ENCODE measurements around the gene IMPACT. TPM values are rescaled to one million over a fixed set of nuclear protein-coding genes. Genes with fewer than 3 reads are reported as not detected.

Gene IMPACT
- polyA plus RNA-seq, 2 of the 4 experiments (the other 2 are of a cell fraction), result 10.9 to 27.1 TPM

GRCh38 chr18:24447961-24448360, 21.5 kb downstream of the IMPACT start:
- POLR2A ChIA-PET, result no interaction called here
- DNase-seq (ENCODE audit: low read depth in 1 of 2, low spot score in 1 of 2), result no peak
- 94% methylated on average over 1 of the region's 1 CpG for WGBS (ENCODE audit: missing lambda C conversion rate)

DNA sequence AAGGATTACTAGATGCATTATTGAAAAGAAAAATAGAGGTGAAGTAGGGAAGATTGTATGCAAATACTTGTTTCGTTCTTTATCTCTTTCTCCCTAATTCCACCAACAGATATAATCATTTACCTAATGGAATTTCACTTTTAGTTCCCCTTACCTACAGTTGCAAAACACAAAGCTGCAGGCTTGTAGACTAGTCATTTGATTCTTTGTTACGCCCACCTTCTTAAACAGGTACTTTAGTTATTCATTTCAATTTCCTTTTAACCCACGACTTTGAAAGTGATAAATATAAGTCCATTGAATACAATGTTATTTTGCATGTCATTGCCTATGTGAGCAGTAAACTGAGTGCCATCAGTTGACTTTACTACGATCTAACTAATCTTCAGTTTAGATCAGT, 30.1 kb downstream of the IMPACT start:
- ChIA-PET CTCF (no interaction called here), POLR2A (no interaction called here)
- DNase-seq (ENCODE audit: low read depth in 1 of 2, low spot score in 1 of 2), result no peak
- Histone ChIP-seq H3K27ac (no peak overlapping the region), H3K4me2 (no peak overlapping the region), H3K9me3 (no peaks in the 10 kb centered on the region), H3K4me1 (no peaks in the 10 kb centered on the region), H3K4me3 (no peak overlapping the region)
- no peak for ATAC-seq
- 89% methylated on average over 4 of the region's 4 CpGs for WGBS (ENCODE audit: missing lambda C conversion rate)
- TF ChIP-seq RFX5 (IDR thresholded peaks at IDR 0.05), result no peak
- TF ChIP-seq RAD21 (conservative IDR thresholded peaks at IDR 0.05 in 1 of 2, IDR thresholded peaks at IDR 0.05 in 1 of 2), result no peak
- TF ChIP-seq GATA3 (IDR thresholded peaks at IDR 0.05; ENCODE audit: borderline replicate concordance), result no peak
- TF ChIP-seq USF2 (IDR thresholded peaks at IDR 0.05), result no peak
- no peak for TF ChIP-seq CBX8 (IDR thresholded peaks at IDR 0.05)
- no peak for TF ChIP-seq POLR2AphosphoS2 (conservative IDR thresholded peaks at IDR 0.05; ENCODE audit: low read length)
- no peak for TF ChIP-seq ZFP36 (IDR thresholded peaks at IDR 0.05; ENCODE audit: borderline replicate concordance, partially characterized antibody)
- no peak for TF ChIP-seq EHMT2 (IDR thresholded peaks at IDR 0.05; ENCODE audit: low read depth)
- no peak for TF ChIP-seq KDM5A (IDR thresholded peaks at IDR 0.05)
- no peak for TF ChIP-seq HOXB13 (CRISPR knock-in tag; IDR thresholded peaks at IDR 0.05; ENCODE audit: low read depth)
- no peak for TF ChIP-seq TFCP2L1 (CRISPR knock-in tag; IDR thresholded peaks at IDR 0.05)
- no peak for TF ChIP-seq NFE2L2 (conservative IDR thresholded peaks at IDR 0.05; ENCODE audit: low read length)
- TF ChIP-seq MAFK (IDR thresholded peaks at IDR 0.05; ENCODE audit: partially characterized antibody), result no peak
- no peak for TF ChIP-seq HOXB5 (CRISPR knock-in tag; IDR thresholded peaks at IDR 0.05)
- no peak for TF ChIP-seq JUN (IDR thresholded peaks at IDR 0.05)
- no peak for TF ChIP-seq SMC3 (IDR thresholded peaks at IDR 0.05)
- FAIRE-seq, result no peak

More at GRCh38 chr18:24447961-24448360, 21.5 kb downstream of the IMPACT start:
- no peak overlapping the region for H3K27ac ChIP-seq
- H3K4me1 ChIP-seq, result no peaks in the 10 kb centered on the region
- CTCF ChIA-PET, result no interaction called here
- H3K9me3 ChIP-seq, result no peaks in the 10 kb centered on the region
- no peak overlapping the region for H3K4me2 ChIP-seq
- ATAC-seq, result no peak
- TF ChIP-seq EP300 (IDR thresholded peaks at IDR 0.05) (no peak), NPAS2 (CRISPR knock-in tag; IDR thresholded peaks at IDR 0.05; ENCODE audit: borderline replicate concordance) (no peak), FOSL2 (IDR thresholded peaks at IDR 0.05) (no peak), FOSL2 (CRISPR knock-in tag; IDR thresholded peaks at IDR 0.05) (no peak), ZNF302 (CRISPR knock-in tag; IDR thresholded peaks at IDR 0.05) (no peak), KDM5A (IDR thresholded peaks at IDR 0.05) (no peak), ESRRA (IDR thresholded peaks at IDR 0.05; ENCODE audit: borderline replicate concordance, low read length) (no peak), E2F6 (IDR thresholded peaks at IDR 0.05; ENCODE audit: borderline replicate concordance, low read depth) (no peak), PBX3 (IDR thresholded peaks at IDR 0.05) (no peak), CBX8 (IDR thresholded peaks at IDR 0.05) (no peak), JUNB (IDR thresholded peaks at IDR 0.05) (no peak)
- FAIRE-seq, result no peak
- no peak overlapping the region for H3K4me3 ChIP-seq

- Histone ChIP-seq H3K4me1 (no peaks in the 10 kb centered on the region), H3K9me3 (no peaks in the 10 kb centered on the region), H3K27ac (no peak overlapping the region), H3K4me3 (no peak overlapping the region), H3K4me2 (no peak overlapping the region)
- ChIA-PET CTCF (interaction anchor here (1.2 to 1.6 kb wide), 2 partner anchors 13 to 28 kb away, joined by 3 to 4 read pairs; no protein-coding TSS in a partner anchor), POLR2A (no interaction called here)
- DNase-seq (ENCODE audit: low read depth in 1 of 2, low spot score in 1 of 2) (no peak), FAIRE-seq (no peak), ATAC-seq (no peak)
- TF ChIP-seq HOXB5 (CRISPR knock-in tag; IDR thresholded peaks at IDR 0.05) (no peak), RAD21 (conservative IDR thresholded peaks at IDR 0.05 in 1 of 2, IDR thresholded peaks at IDR 0.05 in 1 of 2) (no peak), ESRRA (IDR thresholded peaks at IDR 0.05; ENCODE audit: borderline replicate concordance, low read length) (no peak), RARB (CRISPR knock-in tag; IDR thresholded peaks at IDR 0.05) (no peak), CBX8 (IDR thresholded peaks at IDR 0.05) (no peak), KDM5A (IDR thresholded peaks at IDR 0.05) (no peak)
- TF ChIP-seq, protein P1, sequence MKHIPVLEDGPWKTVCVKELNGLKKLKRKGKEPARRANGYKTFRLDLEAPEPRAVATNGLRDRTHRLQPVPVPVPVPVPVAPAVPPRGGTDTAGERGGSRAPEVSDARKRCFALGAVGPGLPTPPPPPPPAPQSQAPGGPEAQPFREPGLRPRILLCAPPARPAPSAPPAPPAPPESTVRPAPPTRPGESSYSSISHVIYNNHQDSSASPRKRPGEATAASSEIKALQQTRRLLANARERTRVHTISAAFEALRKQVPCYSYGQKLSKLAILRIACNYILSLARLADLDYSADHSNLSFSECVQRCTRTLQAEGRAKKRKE (CRISPR knock-in tag; IDR thresholded peaks at IDR 0.05; ENCODE audit: low read depth), result no peak
- 92% methylated on average over 4 of the region's 4 CpGs for WGBS (ENCODE audit: missing lambda C conversion rate)
Measured at GRCh38 chr18:24459772-24460171, 33.3 kb downstream of the IMPACT start.
